ENCODE results near the gene BTBD7. TPM values are rescaled to one million over a fixed set of nuclear protein-coding genes. Genes with fewer than 3 reads are reported as not detected.

Gene BTBD7
- total RNA-seq, 2 donors from 2014 or later = 24.4 to 25.1 TPM

DNA sequence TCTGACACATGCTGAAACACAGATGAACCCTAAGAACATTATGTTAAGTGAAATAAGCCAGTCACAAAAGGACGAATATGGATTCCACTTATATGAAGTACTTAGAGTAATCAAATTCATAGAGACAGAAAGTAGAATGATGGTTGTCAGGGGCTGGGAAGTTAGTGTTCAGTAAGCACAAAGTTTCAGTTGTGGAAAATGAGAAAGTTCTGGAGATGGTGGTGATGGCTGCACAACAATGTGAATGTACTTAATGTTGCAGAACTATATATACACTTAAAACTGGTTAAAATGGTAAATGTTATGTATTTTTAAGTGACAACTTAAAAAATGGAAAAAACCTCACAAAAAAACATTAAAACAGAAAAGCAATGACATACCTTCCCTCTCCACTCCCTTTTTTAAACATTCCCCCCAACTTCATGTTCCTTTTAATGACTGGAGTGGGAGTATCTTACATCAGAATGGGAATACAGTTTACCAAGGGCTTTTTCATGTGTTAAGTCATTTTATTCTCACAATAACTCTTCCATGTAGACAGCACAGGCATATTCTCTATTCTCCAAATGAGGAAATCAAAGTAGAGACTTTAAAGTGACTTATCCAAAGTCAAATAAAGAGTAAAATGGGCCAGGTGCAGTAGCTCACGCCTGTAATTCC, 24.0 kb downstream of the BTBD7 start:
- no peak for ATAC-seq
- DNase-seq = no peak
- intact Hi-C loops (cut with DNase I) = no loop called here

DNA sequence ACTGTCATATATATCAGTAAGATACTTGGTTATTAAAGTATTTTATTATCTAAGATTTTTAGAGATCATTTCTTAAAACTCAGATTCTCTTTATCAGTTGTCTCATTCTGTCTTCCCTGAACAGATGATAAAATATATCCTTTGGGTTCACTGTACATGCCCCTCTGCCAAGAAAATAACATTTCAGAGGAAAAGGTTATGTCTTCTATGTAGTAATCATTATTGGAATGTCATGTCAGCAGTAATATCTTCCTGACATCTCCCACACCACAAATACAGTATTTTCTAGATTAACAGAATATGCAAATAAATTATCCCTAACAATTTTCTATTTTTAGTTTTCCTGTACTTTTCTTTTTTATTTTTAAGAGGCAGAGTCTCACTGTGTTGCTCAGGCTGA, 26.0 kb downstream of the BTBD7 start:
- ATAC-seq (no peak), DNase-seq (no peak)
- intact Hi-C loops (cut with DNase I) = no loop called here

DNA sequence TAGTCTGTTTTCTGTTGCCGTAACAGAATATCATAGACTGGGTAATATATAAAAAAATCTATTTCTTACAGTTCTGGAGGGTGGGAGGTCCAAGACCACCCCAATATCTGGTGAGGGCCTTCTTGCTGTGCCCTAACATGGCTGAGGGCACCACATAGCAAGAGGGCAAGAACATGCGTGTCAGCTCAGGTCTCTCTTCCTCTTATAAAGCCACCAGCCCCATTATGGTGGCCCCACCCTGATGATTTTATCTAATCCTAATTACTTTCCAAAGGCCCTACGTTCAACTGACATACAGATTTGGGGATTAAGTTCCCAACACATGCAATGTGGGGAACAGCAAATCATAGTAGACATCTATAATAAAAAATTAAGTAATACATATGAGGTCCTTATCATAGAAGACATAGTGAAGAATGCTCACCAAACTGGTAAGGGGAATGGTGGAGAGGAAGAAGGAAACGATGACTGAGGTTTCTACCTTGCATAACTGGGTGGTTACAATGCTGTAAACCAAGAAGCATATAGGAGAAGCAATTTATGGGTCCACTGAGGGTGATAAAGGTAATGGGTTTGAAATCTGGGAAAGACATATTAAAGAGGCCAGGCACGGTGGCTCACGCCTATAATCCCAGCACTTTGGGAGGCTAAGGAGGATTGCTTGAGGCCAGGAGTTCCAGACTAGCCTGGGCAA, 27.0 kb downstream of the BTBD7 start:
- ATAC-seq = no peak
- intact Hi-C loops (cut with DNase I) = no loop called here
- no peak for DNase-seq

DNA sequence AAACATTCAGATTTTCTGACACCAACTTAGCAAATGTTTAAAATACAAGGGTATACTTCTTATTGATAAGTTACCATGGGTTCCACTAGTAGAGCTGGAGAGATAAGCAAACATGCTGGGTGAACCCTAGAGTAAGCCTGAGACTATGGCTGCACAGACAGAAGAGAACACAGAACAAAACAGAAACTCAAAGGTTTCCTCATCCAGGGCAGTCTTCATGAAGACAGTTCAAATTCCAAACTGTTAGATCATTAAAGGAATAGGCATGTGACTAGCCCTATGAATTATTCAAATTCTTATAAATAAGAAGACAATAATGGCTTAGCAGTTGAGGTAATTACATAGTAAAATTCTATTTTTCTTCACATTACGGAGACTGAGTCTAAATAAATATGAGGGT, 28.1 kb downstream of the BTBD7 start:
- ATAC-seq (peak in 1 of 2 donors; percentile 13), DNase-seq (no peak)

DNA sequence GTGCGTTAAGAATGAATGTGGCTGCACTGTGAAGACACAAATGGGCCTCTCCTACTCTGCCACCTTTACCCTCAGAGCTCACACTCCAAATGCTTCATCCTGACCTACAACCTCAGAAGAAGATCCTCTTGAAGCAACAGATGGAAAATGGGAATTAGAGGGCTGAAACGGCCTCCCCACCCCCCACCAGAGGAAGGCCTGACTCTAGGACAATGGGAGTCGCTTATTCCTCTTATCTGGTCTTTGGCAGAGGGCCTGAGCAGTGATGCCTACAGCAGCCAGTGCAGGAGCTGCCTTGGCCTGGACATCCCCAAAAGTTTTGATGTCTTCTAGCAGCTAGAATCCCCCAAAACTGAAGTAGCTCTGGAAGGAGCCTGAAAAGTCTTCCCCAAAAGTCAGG, 29.2 kb downstream of the BTBD7 start:
- peak; percentile 54 for DNase-seq
- peak; percentile 74 to 84 for ATAC-seq
- intact Hi-C loops (cut with DNase I) = no loop called here

More for the DNA sequence above, 28.1 kb downstream of the BTBD7 start:
- intact Hi-C loops (cut with DNase I) = no loop called here

DNA sequence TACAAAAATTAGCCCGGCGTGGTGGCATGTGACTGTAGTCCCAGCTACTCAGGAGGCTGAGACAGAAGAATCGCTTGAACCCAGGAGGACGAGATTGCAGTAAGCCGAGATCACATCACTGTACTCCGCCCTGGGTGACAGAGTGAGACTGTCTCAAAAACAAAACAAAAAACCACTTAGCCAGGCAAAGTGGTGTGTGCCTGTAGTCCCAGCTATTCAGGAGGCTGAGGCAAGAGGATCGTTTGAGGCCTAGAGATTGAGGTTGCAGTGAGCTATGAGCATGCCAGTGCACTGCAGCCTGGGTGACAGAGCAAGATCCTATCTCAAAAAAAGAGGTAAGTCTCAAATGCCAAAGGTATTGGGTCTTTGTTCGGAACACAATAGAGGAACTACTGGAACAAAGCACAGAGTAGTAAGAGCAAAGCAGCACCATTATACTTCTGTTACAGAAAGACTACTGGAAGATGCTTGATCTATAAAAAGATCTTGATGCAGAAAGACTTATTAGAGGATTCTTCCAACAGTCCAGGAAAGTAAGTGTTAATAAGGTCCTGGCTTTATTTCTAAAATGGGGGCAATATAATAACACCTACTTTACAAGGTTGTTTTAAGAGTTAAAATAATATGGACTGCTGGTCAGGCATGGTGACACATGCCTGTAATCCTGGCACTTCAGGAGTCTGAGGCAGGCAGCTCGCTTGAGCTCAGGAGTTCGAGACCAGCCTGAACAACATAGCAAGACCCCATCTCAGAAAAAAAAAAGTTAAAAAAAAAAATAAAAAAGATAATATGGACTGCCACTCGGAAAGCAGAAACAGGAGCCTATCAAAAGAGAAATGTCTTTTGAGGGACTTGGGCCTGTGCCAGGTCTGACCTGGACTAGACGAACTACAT, 29.9 kb downstream of the BTBD7 start:
- intact Hi-C loops (cut with DNase I) = no loop called here
- ATAC-seq (no peak), DNase-seq (no peak)

DNA sequence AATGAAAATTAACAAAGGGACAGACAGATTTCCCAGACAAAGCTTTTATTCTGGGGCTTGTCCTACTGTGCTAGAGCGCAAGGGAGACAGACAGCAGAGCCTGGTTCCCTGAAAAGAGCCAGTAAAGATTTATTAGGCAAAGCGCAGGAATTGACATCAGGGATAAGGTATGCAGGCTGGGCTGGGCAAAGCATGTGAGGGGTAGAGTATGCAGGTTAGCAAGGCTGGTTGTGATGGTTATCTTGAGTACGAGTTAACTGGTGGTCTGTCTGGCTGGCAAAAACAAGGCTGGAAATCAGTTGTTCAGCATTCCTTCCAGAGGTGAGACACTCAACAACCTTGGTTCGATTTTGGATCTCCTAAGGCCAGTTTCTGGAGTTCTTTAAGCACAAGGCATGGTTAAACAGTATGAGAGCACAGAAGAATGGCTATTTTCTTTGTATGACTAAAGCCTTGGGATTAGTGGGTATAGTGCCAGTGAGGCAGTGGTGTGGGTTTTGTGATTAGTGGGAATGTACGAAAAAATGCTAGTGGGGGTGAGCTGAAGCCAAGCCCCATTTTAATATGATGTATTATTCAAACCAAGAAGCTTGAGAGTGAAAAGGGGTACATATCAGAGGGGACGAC, 30.9 kb downstream of the BTBD7 start:
- ATAC-seq = no peak
- intact Hi-C loops (cut with DNase I) = no loop called here

DNA sequence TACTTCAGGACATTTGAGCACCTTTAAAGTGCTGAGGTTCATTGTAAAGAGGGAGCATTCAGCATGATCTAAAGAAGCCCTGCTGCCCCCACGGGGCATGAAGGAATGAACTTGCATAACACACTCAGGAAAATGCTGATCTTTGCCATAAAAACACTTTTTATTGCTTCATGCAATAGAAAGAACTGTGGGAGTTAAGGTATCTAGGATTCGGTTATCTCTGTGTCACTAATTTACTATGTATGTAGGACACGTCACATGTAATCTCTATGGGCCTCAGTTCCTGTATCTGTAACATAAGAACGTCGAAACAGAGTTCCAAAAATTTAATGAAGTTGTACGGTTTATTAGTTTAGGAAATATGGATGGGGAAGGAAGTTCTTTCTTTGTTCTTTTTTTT, 33.0 kb downstream of the BTBD7 start:
- intact Hi-C loops (cut with DNase I) = no loop called here
- ATAC-seq (no peak), DNase-seq (no peak)

More for the DNA sequence above, 30.9 kb downstream of the BTBD7 start:
- DNase-seq = no peak

DNA sequence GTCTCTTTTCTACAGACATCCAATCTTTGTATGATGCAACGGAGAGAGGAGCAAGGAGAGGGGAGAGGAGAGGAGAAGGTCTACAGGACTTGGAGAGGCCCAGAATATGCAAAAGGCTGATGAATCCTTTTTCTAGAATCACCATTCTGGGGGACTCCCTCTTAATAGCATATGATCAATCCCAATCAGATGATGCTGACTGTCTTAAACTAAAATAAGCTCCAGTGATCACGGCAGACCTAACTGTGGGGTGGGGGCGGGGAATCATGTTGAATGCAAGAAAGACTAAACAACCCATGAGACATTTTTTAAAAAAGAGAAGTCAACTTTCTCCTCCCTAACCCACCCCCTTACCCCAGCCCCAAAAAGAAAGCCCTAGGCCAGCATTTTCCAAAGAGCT, 33.4 kb downstream of the BTBD7 start:
- intact Hi-C loops (cut with DNase I) = no loop called here
- ATAC-seq = peak in 1 of 2 donors; percentile 47
- DNase-seq = no peak

DNA sequence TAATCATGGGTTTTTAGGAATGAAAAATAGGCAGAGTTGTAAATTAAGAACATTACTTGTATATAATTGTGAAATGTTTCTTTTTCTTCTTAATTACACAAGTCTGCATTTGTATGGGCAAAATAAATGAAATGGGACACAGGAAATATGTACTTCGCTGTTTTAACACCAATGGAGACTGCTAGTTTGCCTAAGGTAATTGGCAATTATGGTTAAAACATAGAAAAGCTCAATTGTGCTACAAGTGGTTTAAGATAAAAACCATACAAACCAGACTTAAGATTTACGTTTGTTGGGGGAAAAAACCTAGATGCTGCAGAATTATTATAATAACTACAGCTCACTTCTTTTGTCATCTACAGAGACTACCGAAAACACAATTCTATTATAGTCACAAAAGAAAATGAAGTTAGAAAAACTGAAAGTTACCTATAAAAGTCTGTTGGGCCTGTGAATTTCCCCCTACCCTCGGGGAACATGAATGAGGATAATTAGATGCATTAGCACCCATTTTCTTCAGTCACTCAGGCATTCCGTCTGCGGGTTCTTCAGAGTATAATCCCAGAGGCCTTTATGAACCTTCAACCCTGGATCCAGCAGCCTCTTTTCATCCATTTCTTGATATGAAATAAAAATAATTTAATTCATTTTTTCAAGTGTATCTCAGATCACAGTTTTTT, 37.2 kb downstream of the BTBD7 start:
- DNase-seq (no peak), ATAC-seq (no peak)
- intact Hi-C loops (cut with DNase I) = no loop called here

DNA sequence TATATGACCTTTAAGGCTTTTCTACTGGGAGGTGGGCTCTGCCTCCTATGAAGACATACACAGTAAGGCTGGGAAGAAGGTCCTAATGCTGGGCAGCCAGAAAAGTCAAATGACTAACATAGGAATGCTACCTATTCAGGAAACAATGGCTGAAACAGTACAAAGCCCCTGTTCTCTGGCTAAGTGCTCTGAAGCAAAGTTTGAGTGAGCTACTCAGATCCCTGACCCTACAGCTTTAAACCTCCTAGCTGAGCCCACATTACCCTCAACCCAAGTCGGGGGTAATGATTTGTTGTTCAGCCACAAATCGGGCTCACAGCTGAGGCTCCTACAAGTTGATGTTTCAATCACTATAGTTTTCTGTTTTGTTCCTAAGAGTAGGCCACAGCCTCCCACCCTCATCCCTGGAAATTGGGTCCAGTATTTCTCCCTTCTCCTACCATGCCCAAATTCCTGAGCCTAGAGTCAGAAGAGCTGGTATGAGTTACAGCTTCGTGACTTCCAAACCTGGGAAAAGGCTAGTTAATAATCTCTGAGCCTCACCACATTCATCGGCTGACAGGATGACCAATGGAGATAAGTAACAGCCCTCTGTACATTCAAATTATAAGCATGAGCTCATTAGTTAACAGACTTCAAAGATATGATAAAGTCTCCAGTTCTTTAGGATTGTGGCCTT, 46.5 kb downstream of the BTBD7 start:
- DNase-seq = no peak
- intact Hi-C loops (cut with DNase I) = no loop called here
- ATAC-seq = no peak

DNA sequence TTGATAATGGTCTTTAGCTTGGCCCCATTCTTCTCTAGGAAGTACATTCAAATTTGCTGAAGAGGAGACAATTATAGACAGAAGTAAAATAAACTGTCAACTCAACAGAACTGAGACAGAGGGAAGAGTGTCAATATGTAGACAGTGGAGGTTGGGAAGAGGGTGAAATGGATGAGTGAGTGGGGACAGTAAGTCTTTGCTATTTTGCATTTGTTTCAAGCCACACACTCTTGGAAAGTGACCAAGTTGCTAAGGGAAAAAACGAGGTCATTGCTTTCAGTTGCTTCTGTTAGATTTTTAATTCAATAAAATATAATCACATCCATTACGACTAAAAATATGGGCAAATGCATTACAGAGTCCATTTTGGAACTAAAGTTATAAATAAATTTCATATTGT, 47.8 kb downstream of the BTBD7 start:
- ATAC-seq (no peak), DNase-seq (no peak)
- intact Hi-C loops (cut with DNase I) = no loop called here

DNA sequence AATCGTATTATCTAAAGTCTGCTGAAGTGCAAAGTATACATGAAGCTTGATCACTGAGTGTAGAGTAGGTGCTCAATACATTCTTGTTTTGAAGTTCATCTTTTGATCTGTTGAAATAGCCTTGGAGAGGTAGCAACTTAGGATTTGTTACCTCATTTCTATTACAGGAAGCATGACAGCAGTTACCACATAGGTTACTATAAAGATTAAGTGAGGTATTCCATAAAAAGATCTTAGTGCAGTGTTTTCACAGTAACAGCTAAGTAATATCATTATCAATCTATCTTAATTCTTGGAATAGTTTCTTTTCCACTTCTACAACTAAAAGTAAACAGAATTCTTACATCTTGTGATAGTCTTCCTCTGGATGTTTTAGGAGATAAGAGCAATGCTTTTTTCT, 50.9 kb downstream of the BTBD7 start:
- DNase-seq (no peak), ATAC-seq (no peak)
- intact Hi-C loops (cut with DNase I) = no loop called here

DNA sequence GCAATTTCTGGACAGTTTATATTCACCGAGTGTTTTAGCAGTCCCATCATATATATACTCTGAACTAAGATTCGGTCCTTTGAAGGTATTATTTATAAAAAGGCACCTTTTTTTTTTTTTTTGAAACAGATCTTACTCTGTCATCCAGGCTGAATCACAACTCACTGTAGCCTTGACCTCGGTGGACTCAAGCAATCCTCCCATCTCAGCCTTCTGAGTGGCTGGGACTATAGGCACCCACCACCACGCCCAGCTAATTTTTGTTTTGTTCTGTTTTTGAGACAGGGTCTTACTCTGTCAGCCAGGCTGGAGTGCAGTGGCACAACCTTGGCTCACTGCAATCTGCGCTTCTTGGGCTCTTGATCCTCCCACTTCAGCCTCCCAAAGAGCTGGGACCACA, 52.1 kb downstream of the BTBD7 start:
- DNase-seq = no peak
- intact Hi-C loops (cut with DNase I) = no loop called here
- ATAC-seq = no peak

DNA sequence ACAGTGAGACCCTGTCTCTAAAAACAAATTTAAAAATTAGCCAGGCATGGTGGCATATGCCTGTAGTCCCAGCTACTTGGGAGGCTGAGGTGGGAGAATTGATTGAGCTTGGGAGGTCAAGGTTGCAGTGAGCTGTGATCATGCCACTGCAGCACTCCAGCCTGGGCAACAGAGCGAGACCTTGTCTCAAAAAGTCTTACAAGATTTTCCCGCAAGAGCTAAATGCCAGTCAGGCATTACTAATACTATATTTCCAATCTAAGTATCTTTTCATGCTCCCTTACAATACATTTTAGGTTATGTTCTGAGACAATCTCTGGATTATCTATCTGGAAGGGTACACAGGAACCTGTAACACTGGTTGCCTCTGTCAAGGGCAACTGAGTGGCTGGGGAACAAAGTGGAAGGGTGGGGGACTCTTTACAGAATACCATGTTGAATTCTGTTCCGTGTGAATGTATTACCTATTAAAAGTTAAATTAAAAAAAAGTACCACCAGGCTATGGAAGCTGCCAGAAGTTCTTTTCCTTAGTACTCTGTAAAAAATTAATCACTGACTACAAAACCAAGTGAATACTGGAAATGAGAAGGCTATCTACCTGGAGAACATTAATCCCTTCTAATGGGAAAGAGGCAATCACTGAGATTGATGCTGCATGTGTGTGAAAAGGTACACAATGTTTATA, 56.7 kb downstream of the BTBD7 start:
- intact Hi-C loops (cut with DNase I) = no loop called here
- ATAC-seq (no peak), DNase-seq (no peak)

DNA sequence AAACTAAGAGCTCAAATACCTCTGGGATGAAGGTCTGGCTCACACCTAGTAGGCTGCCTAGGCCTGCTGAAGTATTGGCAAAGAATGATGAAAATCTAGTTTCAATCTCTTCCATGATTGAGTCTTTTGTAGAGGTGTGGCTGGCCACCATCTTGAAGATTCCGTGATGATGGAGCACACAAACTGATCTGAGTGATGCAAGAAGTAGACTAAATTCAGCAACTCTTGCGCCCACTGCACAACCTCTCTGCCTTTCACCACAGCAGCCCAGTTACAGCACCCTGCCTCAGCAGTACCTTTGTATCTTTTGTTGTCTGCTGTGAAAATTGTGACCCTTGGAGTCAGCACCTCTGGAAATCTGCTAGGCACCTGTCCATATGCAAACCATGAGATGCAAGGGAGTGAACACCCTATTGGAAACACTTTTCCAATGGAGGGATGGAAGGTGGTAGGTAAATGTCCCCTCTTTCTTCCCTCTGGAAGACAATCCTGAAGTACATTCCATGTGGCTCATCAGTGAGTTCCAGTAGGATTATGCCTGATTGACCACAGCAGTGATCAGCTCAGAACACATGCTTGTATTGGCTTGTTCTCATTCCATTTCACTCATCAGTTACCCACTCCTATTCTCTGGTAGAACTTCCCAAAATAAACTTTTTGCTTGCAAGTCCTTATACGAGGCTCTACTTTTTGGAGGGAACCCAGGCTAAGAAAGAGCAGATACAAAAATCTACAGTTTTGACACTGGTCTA, 58.6 kb downstream of the BTBD7 start:
- intact Hi-C loops (cut with DNase I) = no loop called here
- no peak for ATAC-seq
- no peak for DNase-seq

DNA sequence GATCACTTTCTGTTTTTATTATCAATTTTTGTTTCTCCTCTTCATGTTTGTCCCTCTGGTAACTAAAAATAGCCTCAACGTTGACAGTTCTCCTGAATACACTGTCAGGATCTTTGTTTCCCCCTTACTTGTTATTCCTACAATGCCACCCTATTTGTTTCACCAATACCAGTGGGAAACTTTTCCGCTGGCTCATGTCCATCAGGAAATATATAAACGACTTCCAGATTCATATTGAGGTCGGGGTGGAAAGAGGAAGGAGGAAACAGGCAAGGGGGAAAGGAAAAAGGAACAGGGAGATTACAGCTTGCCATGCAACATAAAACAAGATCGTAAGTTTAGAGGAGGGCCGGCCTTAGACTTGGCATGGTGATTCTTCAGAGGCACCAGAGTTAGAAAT, 61.7 kb downstream of the BTBD7 start:
- DNase-seq (no peak), ATAC-seq (no peak)
- intact Hi-C loops (cut with DNase I) = no loop called here

Data from left cardiac atrium (tissue), 4 donors.